Measurements from ENCODE around the gene RPA3.

- TF ChIP-seq POLR2A (IDR thresholded peaks at IDR 0.05) (no peak), CTCF (IDR thresholded peaks at IDR 0.05) (no peak)
Observed at GRCh38 chr7:7672545-7673239, 45.7 kb downstream of the RPA3 start.

All from stomach (tissue), 4 donors.